ENCODE measurements around the gene INPPL1. TPM values are rescaled to one million over a fixed set of nuclear protein-coding genes. Genes with fewer than 3 reads are reported as not detected.

The INPPL1 gene
- total and polyA plus RNA-seq, 10 of the 15 experiments (the other 5 are each of a cell fraction or from before 2014, with no cell fraction given): 0.47 to 116 (median 43.4) TPM

DNA sequence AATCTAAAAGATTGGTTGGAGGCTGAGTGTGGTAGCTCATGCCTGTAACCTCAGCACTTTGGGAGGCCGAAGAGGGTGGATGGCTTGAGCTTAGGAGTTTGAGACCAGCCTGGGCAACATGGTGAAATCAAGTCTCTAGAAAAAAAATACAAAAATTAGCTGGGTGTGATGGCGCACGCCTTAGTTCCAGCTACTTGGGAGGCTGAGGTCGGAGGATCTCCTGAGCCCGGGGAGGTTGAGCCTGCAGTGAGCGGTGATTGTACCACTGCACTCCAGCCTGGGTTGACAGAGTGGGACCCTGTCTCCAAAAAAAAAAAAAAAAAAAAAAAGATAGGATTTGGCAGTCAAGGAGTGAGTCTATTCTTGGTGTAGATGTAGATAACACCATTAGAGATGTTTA, 22.0 kb upstream of the INPPL1 start:
- ATAC-seq (no peak), DNase-seq (ENCODE audit: low read depth, low spot score) (no peak), FAIRE-seq (no peak)
- H3K9me3 ChIP-seq (replicated peaks; ENCODE audit: control insufficient read depth, insufficient read depth, low read length): no peaks in the 10 kb centered on the region
- no peak overlapping the region for H3K27ac ChIP-seq (ENCODE audit: control insufficient read depth, insufficient read depth)
- POLR2A ChIA-PET: no interaction called here
- WGBS (ENCODE audit: insufficient coverage, insufficient replicate concordance, low lambda C conversion rate, missing lambda C conversion rate): 78% methylated on average over 4 of the region's 6 CpGs
- no peak overlapping the region for H3K4me3 ChIP-seq
- no peak overlapping the region for H3K4me2 ChIP-seq (ENCODE audit: control insufficient read depth, insufficient read depth)
- no peaks in the 10 kb centered on the region for H4K20me1 ChIP-seq (ENCODE audit: control insufficient read depth, insufficient read depth)
- H2AFZ ChIP-seq (ENCODE audit: control insufficient read depth, low read depth, low read length): no peak overlapping the region
- no peak overlapping the region for H3K9ac ChIP-seq (ENCODE audit: control insufficient read depth, insufficient read depth, low read length)
- no peaks in the 10 kb centered on the region for H3K36me3 ChIP-seq (ENCODE audit: control insufficient read depth in 2 of 2, insufficient read depth in 2 of 2, low read length in 1 of 2)
- CTCF ChIA-PET: no interaction called here
- BruUV-seq (replicated peaks): no TSS peak
- SMC1A ChIA-PET (ENCODE audit: uncharacterized antibody, unreplicated experiment): no interaction called here
- H3K27me3 ChIP-seq (replicated peaks in 1 of 2; ENCODE audit: control insufficient read depth in 2 of 2, insufficient read depth in 2 of 2, low read length in 1 of 2): no peaks in the 10 kb centered on the region
- no peaks in the 10 kb centered on the region for H3K79me2 ChIP-seq (ENCODE audit: control insufficient read depth, insufficient read depth, low read length)
- peaks cover 2% of the 10 kb centered on the region; the same call in 1 of the 2 replicates for H3K4me1 ChIP-seq (ENCODE audit: control insufficient read depth, insufficient read depth, low read length)
- in situ Hi-C loops (cut with MboI): no loop called here
- intact Hi-C loops (cut with micrococcal nuclease; ENCODE audit: unreplicated experiment): no loop called here
- RAD21 ChIA-PET (ENCODE audit: unreplicated experiment): interaction anchor here (0.7 kb wide), 1 partner anchor 227 kb away, joined by 3 read pairs; no protein-coding TSS in a partner anchor
- TF ChIP-seq, protein P1, sequence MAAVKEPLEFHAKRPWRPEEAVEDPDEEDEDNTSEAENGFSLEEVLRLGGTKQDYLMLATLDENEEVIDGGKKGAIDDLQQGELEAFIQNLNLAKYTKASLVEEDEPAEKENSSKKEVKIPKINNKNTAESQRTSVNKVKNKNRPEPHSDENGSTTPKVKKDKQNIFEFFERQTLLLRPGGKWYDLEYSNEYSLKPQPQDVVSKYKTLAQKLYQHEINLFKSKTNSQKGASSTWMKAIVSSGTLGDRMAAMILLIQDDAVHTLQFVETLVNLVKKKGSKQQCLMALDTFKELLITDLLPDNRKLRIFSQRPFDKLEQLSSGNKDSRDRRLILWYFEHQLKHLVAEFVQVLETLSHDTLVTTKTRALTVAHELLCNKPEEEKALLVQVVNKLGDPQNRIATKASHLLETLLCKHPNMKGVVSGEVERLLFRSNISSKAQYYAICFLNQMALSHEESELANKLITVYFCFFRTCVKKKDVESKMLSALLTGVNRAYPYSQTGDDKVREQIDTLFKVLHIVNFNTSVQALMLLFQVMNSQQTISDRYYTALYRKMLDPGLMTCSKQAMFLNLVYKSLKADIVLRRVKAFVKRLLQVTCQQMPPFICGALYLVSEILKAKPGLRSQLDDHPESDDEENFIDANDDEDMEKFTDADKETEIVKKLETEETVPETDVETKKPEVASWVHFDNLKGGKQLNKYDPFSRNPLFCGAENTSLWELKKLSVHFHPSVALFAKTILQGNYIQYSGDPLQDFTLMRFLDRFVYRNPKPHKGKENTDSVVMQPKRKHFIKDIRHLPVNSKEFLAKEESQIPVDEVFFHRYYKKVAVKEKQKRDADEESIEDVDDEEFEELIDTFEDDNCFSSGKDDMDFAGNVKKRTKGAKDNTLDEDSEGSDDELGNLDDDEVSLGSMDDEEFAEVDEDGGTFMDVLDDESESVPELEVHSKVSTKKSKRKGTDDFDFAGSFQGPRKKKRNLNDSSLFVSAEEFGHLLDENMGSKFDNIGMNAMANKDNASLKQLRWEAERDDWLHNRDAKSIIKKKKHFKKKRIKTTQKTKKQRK (IDR thresholded peaks at IDR 0.05; ENCODE audit: low read depth, low read length): no peak
- TF ChIP-seq BRCA1 (IDR thresholded peaks at IDR 0.05; ENCODE audit: low read depth, low read length) (no peak), SUZ12 (IDR thresholded peaks at IDR 0.05; ENCODE audit: unreplicated experiment) (no peak), MXI1 (IDR thresholded peaks at IDR 0.05; ENCODE audit: low read depth, low read length) (no peak), HDAC6 (IDR thresholded peaks at IDR 0.05; ENCODE audit: unreplicated experiment) (no peak), POLR2A (IDR thresholded peaks at IDR 0.05; ENCODE audit: low read depth, low read length) (no peak), TBL1XR1 (IDR thresholded peaks at IDR 0.05; ENCODE audit: low read depth, low read length) (no peak), BMI1 (IDR thresholded peaks at IDR 0.05; ENCODE audit: borderline replicate concordance) (no peak), CEBPB (IDR thresholded peaks at IDR 0.05; ENCODE audit: borderline replicate concordance in 1 of 2, low read depth in 2 of 2, low read length in 2 of 2) (no peak), JUND (IDR thresholded peaks at IDR 0.05; ENCODE audit: low read depth, low read length) (no peak)
- TF ChIP-seq, protein P2, sequence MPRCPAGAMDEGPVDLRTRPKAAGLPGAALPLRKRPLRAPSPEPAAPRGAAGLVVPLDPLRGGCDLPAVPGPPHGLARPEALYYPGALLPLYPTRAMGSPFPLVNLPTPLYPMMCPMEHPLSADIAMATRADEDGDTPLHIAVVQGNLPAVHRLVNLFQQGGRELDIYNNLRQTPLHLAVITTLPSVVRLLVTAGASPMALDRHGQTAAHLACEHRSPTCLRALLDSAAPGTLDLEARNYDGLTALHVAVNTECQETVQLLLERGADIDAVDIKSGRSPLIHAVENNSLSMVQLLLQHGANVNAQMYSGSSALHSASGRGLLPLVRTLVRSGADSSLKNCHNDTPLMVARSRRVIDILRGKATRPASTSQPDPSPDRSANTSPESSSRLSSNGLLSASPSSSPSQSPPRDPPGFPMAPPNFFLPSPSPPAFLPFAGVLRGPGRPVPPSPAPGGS (IDR thresholded peaks at IDR 0.05; ENCODE audit: borderline replicate concordance, insufficient read depth, low read depth, low read length, poor library complexity, severe bottlenecking): no peak
- TF ChIP-seq, protein P3, sequence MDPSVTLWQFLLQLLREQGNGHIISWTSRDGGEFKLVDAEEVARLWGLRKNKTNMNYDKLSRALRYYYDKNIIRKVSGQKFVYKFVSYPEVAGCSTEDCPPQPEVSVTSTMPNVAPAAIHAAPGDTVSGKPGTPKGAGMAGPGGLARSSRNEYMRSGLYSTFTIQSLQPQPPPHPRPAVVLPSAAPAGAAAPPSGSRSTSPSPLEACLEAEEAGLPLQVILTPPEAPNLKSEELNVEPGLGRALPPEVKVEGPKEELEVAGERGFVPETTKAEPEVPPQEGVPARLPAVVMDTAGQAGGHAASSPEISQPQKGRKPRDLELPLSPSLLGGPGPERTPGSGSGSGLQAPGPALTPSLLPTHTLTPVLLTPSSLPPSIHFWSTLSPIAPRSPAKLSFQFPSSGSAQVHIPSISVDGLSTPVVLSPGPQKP (IDR thresholded peaks at IDR 0.05; ENCODE audit: low read depth, low read length): no peak
- TF ChIP-seq, protein P4, sequence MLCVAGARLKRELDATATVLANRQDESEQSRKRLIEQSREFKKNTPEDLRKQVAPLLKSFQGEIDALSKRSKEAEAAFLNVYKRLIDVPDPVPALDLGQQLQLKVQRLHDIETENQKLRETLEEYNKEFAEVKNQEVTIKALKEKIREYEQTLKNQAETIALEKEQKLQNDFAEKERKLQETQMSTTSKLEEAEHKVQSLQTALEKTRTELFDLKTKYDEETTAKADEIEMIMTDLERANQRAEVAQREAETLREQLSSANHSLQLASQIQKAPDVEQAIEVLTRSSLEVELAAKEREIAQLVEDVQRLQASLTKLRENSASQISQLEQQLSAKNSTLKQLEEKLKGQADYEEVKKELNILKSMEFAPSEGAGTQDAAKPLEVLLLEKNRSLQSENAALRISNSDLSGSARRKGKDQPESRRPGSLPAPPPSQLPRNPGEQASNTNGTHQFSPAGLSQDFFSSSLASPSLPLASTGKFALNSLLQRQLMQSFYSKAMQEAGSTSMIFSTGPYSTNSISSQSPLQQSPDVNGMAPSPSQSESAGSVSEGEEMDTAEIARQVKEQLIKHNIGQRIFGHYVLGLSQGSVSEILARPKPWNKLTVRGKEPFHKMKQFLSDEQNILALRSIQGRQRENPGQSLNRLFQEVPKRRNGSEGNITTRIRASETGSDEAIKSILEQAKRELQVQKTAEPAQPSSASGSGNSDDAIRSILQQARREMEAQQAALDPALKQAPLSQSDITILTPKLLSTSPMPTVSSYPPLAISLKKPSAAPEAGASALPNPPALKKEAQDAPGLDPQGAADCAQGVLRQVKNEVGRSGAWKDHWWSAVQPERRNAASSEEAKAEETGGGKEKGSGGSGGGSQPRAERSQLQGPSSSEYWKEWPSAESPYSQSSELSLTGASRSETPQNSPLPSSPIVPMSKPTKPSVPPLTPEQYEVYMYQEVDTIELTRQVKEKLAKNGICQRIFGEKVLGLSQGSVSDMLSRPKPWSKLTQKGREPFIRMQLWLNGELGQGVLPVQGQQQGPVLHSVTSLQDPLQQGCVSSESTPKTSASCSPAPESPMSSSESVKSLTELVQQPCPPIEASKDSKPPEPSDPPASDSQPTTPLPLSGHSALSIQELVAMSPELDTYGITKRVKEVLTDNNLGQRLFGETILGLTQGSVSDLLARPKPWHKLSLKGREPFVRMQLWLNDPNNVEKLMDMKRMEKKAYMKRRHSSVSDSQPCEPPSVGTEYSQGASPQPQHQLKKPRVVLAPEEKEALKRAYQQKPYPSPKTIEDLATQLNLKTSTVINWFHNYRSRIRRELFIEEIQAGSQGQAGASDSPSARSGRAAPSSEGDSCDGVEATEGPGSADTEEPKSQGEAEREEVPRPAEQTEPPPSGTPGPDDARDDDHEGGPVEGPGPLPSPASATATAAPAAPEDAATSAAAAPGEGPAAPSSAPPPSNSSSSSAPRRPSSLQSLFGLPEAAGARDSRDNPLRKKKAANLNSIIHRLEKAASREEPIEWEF (IDR thresholded peaks at IDR 0.05; ENCODE audit: insufficient replicate concordance, low read depth, low read length): no peak
